HG03045 (cell line): ENCODE results near the gene FLT3.
"Not testable (repeated sequence)": the region's sequence is repeated elsewhere in the genome, so short reads cannot be mapped to it uniquely, and the experiment has no call there.

Source experiments
- ATAC-seq: cut with Tn5 transposase; IDR thresholded peaks from one replicate; pipeline ENCODE4 v1.9.1; 2021; ENCODE audit warnings: mild to moderate bottlenecking, moderate library complexity; ENCODE audit not compliant: unreplicated experiment

The FLT3 gene

DNA sequence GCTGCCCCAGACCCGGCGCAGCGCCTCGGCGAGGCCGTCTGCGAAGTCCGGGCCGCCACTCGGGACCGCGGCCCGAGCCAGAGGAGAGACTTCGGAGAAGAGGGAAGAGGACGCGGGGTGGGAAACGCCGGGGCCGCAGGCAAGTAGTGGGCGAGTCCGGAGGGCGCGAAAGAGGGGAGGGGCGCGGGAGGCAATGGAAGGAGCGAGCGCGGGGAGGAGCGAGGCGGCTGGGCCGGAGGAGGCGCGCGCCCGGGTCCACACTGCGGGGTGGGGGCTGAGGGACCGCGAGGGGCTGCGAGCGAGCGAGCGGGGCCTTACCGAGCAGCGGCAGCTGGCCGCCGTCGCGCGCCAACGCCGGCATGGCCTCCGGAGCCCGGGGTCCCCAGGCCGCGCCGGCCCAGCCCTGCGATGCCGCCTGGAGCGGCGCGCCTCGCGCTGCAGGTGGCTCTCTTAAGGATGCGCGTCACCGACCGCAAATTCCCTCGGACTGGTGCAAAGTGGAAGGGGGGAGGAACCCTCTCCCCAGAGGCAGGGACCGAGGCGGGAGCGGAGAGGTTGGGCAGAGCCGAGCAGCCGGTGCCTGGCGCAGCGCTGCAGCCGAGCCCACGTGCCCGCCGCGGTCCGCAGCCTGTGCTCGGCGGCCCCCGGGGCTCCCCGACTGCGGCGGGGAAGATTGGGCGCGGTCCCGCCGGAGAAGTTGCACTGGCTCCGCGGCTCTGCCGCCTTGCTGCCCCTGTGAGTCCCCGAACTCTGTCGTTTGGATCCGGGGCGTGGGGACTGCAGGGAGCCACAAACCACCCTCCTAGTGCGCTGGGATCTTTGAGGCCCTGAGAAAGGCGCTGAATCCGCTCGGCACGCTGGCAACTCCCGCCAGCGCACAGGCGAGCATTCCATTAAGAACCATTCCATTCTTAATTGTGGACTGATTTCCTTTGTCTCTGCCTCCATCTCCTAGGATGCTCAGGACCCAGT lies at the start of gene FLT3:
FLT3 (minus strand) TSS at position 427 of the 972 bp plus-strand sequence; CDS start at position 361, 66 bp downstream.
- peak; percentile 70 for ATAC-seq

DNA sequence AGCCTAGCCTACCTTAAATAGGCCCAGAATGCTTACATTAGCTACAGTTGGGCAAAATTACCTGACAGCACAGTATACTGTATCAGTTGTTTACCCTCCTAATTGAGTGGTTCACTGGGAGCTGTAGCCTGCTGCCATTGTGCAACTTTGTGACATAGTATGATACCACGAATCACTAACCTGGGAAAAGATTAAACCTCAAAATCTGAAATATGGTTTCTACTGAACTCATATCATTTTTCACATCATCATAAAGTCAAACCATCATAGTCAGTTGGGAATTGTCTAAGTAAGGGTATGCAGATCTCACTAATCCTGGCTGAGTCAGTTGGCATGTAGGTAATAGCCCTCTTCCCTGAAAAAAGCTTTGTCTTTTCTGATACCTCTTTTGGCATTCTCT lies 47.1 kb upstream of the FLT3 start:
- ATAC-seq, result no peak

DNA sequence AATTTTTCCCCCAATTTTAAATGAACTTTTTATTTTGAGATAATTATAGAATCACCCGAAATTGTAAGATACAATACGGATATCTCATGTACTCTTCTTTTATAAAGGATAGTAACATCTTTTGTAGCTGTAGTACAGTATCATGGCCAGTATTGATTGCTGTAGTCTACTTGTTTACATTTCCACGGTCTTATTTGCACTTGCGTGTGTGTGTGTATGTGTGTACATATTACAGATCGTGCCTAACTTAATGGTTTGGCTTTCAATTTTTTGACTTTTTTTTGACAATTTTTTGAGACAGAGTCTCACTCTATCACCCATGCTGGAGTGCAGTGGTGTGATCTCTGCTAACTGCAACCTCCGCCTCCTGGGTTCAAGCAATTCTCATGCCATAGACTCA lies 44.7 kb upstream of the FLT3 start:
- no peak for ATAC-seq

DNA sequence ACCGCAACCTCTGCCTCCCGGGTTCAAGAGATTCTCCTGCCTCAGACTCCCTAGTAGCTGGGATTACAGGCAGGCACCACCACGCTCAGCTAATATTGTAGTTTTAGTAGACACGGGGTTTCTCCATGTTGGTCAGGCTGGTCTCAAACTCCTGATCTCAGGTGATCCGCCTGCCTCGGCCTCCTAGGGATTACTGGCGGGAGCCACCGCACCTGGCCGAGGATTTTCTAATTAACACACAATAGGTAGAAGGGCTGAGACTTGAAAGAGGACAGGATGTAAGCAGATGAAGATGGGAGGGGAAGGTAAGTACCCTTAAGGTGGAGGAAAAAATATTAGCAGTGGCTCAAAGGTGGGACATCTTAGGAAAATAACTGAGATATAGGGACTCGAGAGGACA lies 41.2 kb upstream of the FLT3 start:
- ATAC-seq, result not testable (repeated sequence)

DNA sequence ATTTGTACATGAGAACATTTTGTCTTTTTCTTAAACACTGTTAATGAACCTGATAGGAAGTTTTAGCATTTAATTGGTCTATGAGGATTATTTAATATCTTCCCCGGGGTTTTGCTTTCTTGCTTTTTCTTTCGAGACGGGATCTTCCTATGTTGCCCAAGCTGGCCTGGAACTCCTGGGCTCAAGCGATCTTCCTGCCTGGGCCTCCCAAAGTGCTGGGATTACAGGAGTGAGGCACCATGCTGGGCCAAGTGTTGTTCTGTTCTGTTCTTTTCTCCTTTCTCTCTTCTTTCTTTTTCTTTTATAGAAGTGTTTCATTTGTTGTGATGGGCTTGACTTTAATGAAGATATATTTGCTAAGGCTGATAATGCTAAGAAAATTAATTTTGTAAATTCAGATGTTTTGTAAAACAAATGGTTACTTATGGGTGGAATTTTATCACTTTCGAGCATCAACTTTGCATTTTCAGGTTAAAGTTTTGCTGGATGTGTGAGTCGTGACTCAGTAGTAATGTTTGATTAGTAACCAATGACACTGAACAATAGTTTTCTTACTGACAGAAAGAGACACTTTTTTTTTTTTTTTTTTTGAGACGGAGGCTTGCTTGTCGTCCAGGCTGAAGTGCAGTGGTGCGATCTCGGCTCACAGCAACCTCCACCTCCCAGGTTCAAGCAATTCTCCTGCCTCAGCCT lies 40.2 kb upstream of the FLT3 start:
- ATAC-seq, result no peak

DNA sequence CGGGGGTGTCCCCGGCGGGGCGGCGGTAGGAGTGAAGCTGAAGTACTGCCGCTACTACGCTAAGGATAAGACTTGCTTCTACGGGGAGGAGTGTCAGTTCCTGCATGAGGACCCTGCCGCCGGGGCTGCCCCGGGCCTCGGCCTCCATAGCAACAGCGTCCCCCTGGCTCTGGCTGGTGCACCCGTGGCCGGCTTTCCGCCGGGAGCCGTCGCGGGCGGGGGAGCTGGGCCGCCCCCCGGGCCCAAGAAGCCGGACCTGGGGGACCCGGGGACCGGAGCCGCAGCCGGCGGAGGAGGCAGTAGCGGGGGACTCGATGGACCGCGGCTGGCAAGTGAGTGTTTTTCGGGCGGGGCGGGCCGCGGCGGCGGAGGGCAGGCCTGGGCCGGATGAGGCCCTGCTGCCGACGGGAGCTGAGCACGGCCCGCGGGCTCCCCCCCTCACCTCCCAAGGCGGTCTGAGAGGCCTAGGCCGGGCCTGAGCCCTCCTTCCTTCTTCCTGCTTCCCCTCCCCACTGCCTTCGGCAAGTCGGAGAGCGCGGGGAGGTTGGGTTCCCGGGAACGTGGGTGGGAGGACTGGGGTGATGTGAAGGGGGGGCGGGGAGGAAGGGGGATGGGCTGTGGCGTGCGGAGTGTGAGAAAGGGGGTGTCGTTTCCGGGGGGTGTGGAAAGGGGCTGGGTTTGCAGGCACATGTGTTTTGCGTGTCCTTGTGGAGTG lies 38.5 kb upstream of the FLT3 start:
- ATAC-seq, result peak; percentile 62

DNA sequence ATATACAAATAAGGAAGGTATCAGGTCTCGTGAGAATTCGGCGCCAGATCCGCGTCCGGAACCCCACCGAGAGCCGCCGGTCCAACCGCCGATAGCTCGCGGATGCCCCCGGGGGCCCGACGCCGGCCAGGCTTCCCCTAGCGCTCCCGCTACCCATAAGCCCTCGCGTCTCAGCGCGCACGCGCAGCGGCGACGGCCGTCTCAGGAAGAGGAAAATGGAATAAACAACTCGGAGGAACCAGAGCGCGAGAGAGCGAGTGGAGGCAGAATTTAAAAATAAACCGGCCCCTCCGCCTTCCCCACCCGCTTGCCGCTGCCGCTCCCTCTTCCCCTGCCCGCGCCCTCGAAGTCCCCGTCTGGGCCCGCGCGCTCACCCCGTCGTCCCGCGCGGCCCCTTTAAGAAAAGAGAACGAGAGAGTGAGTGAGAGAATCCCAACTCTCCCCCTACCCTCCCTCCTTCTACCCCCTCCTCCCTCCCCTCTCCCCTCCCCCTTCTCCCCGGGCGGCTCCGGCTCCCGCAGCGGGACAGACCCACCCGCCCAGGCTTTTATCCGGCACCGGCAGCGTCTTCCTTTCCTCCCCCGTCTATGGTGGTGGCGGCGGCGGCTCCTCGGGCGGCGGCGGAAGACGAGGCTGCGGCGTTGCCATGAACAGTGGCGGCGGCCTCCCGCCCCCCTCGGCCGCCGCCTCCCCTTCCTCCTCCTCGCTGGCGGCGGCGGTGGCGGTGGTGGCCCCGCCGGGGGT lies 37.8 kb upstream of the FLT3 start, which contains the start of gene PAN3:
PAN3 (plus strand) TSS at position 534 of the 744 bp plus-strand sequence; CDS start at position 647, 113 bp downstream.
- ATAC-seq, result peak; percentile 60

DNA sequence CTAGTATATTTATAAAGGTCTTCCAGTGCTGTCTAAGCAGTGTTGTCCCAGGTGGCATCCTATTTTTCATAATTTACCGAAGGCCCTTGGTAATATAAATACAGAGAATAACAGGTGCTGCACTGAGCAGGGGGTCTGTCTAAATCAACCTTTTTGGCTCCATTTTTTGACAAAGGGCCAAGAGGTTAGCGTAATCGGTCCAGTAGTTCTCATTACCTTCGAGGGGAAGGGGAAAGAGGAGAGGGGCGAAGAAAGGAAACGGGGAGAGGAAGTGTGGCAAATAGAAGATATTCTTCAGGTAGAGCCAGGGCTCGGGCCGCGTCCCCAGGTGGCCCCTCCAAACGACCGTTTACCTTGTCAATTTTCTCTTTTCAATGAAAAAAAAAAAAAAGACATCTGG lies 37.2 kb upstream of the FLT3 start:
- peak; percentile 3 for ATAC-seq

DNA sequence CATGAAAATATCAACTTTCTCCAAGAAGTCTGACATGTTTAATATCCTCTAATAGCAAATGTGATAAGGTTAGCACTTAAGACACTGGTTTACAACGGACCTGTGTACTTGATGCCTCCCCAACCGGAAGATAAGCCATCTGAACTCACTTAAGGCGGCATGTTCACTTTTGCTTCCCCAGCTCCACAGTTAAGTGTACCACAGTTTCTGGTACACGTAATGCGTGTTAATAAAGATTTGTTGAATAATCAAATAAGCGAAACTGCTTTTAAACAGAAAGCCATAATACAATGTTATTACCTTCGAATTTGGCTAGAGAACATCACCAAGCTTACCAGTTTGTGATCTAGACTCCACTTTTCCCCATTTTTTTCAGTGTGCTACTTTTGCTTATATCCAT lies 36.5 kb upstream of the FLT3 start:
- ATAC-seq, result no peak

DNA sequence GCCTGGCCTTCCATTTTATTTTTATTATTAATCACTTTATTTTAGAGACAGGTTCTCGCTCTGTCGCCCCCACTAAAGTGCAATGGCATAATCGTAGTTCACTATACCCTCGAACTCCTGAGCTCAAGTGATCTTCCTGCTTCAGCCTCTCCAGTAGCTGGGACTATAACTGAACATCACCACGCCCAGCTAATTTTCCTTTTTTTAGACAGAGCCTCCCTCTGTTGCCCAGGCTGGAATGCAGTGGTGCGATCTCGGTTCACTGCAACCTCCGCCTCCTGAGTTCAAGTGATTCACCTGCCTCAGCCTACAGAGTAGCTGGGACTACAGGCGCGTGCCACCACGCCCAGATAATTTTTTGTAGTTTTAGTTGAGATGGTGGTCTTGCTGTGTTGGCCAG lies 31.3 kb upstream of the FLT3 start:
- ATAC-seq, result no peak

DNA sequence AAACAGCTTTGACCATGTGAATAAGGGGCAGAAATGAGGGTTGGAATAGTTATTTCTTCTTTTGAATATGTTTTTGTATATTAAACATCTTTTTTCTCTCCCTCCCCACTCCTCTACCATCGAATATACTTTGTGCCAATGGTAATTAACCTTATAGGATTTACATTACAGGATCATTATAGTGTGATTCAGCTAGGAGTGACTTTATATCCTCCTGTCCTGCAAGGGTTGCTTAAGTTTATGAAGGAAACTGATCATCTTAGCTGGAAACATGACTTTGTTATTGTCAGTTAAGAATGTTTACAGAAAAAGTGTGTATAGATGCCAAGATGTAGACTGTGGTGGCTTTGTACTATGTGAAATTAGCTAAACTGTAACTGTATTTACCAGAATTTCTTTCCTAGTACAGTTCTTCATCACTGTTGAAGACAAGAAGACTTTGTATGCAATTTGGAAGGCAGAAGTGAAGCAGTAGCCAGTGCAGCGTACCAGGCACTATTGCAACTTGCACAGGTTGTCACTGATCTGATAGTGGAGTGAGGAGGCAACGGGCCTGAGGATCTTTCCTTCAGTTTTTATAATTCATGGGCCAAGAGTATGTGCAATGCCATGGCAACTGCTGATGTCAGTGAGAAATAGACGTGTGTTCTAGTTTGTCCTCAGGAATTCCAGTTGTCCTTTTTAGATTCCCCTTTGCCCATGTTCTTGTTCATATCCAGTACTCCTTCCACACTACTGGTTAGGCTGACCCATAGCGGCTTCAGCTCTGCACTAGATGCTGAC lies 29.7 kb upstream of the FLT3 start:
- ATAC-seq, result no peak

DNA sequence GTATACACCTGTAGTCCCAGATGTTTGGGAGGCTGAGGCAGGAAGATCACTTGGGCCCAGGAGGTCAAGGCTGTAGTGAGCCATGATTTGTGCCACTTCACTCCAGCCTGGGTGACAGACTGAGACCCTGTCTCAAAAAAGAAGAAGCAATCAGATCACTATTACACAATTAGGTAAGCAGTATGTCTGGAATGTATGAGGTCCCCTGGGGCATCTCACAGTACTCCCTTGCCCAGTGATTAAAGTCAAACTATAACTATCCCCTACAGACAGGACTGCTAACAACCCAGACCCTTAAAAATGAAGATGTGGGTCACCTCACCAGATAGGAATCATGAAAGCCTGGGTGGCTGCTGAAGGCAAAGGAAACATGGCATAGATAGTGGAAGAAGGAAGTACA lies 28.6 kb upstream of the FLT3 start:
- no peak for ATAC-seq

DNA sequence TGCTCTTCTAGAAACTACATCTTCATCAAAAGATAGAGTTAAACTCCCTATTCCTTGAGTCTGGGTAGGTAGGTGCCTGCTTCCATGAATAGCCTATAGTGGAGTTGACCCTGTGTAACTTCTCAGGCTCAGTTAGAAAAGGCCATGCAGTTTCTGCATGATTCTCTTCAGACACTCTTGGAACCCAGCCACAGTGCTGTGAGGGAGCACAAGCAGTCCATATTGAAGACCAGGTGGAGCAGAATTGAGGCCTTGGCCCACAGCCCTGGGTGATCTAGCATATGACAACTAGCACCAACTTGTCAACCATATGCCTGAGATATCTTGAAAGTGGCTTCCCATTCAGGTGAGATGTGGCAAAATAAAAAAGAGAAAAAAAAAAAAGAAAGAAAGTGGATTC lies 27.7 kb upstream of the FLT3 start:
- no peak for ATAC-seq

DNA sequence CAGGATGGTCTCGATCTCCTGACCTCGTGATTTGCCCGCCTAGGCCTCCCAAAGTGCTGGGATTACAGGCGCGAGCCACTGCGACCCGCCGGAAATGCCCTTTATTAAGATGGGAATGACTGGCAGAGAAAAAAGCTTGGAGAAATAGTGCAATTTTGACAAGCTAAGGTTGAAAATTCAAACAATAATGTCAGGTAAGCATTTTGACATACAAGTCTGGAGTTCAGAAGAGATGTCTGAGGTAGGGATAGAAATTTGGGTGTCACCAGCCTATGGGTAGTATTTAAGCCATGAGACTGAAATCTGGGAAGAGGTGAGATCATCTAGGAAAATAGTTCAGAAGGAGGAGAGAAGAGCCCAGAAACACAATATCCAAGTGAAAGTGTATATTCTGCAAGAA lies 20.8 kb upstream of the FLT3 start:
- ATAC-seq, result no peak

DNA sequence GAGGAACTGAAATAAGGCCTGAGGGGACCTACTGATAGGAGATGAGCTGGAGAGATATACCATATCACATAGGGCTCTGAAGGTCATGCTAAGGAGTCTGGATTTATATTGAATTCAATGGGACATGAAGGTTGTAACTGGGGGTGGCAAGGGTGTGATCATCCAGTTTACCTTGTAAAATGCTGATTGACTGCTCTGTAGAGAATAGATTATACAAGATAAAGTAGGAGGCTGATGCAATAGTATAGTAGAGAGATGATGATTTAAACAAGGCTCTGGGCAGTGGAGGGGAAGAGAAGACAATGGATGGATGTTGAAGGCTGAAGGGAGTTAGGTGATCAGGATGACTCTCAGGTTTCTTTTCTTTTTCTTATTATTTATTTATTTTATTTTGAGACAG lies 19.9 kb upstream of the FLT3 start:
- ATAC-seq, result no peak

DNA sequence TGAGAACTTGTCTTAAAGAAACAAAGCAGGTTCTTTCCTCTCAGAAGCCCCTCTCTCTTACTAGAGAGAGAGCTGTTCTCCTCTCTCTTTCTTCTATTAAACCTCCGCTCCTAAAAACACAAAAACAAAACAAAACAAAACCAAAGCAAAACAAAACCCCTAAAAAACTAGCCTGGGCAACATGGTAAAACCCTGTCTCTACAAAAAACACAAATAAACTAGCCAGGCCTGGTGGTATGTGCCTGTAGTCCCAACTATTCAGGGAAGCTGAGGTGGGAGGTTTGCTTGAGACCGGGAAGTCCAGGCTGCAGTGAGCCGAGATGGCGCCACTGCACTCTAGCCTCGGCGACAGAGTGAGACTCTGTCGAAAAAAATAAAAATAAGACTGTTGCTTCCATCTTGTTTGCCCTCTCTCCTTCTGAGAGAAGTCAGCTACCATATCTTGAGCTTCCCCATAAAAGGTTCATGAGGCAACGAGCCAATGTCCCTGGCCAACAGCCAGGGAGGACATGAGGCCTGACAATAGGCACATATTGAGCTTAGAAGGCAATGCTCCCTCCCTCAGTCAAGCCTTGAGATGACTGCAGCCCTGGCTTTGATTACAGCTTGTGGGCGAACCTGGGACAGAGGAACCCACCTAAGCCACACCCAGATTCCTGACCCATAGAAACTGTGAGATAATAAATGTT lies 17.5 kb upstream of the FLT3 start:
- ATAC-seq, result no peak

DNA sequence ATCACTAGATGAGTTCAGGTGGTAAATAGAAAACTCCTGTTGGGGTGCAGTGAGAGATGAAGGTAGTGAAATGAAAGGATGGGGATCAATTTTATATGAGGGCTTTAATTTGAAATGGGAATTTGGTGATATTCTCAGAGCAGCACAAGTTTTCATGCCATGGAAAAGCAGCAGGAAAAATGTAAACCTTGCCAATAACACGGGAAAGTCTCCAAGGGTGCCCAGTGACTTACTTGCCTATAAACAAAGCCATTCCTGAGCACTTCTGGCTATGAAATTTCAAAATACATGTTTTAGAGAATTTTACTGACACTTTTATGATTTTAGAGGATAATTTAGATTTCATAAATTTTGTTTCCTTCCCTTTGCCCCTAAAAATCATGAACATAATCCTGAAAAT lies 16.4 kb upstream of the FLT3 start:
- ATAC-seq, result no peak

DNA sequence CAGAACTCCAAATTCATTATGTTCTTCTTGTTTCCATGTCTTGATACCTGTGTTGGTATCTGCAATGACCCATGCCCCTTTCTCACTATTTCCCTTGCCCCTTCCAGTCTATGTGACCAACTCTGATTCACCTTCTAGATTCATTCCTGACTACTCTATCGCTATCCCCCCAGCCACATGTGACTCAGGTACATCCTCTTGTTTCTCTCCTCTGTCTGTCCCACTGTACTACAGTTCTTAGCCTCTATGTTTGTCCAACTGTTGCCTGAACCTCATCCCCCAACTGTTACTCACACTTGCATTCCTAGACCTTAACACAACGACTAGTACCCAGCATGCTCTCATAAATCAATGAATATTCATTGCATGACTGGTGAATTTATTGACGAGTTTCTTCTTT lies 10.0 kb upstream of the FLT3 start:
- no peak for ATAC-seq

DNA sequence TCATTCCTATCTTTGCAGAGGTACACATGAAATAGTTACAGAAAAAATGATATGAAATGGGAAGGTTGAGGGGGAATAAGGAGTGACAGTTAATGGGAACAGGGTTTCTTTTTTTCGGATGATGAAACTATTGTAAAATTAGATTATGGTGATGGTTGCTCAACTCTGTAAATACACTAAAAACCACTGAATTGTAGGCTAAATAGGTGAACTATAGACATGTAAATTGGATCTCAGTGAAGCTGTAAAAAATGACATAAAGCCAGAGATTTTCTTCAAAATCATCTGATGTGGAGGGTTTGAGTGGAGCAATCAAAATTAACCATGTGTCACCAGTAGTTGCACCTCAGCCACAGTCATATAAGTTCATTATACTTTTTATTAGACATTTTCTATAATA lies 6.6 kb upstream of the FLT3 start:
- ATAC-seq, result no peak
